ENCODE data around the gene MYL6. TPM values are rescaled to one million over a fixed set of nuclear protein-coding genes. Genes with fewer than 3 reads are reported as not detected.

The MYL6 gene
- total RNA-seq, 4 donors from 2014 or later: 773 to 1,142 (median 915) TPM

DNA sequence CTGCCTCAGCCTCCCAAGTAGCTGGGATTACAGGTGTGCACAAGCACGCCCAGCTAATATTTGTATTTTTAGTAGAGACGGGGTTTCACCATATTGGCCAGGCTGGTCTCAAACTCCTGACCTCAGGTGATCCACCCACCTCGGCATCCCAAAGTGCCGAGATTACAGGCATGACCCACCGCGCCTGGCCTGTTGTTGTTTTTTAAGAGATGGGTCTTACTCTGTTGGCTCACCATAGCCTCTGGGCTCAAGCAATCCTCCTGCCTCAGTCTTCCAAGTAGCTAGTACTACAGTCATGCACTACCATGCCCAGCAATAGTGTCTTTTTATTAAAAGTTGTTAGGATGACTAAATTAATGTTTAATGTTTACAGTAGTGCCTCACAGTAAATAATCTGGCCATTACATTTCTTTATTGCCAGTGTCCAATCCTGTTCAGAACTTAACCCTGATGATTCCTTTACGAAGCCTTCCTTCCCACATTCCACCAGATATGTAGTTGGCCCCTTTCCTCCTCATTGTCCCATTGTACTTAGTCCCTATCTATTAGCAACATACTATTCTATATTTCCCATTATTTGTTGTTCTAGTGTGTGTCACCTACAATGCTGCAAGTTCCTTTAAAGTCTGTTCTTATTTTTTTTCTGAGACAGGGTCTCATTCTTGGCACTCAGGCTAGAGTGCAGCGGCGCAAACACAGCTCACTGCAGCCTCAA is 39.9 kb downstream of the MYL6 start:
- no peaks in the 10 kb centered on the region for H3K27me3 ChIP-seq
- H3K9me3 ChIP-seq: no peaks in the 10 kb centered on the region
- no peak overlapping the region for H3K4me3 ChIP-seq
- TF ChIP-seq EP300 (IDR thresholded peaks at IDR 0.05): no peak
- TF ChIP-seq POLR2AphosphoS5 (IDR thresholded peaks at IDR 0.05): no peak
- TF ChIP-seq CTCF (IDR thresholded peaks at IDR 0.05): no peak
- no peak for TF ChIP-seq POLR2A (IDR thresholded peaks at IDR 0.05)
- peaks cover 3% of the 10 kb centered on the region for H3K4me1 ChIP-seq
- no peaks in the 10 kb centered on the region for H3K36me3 ChIP-seq
- 85% methylated on average over 9 of the region's 9 CpGs for WGBS
- H3K27ac ChIP-seq: no peak overlapping the region
- no peak for DNase-seq (ENCODE audit: low spot score in 2 of 2)

DNA sequence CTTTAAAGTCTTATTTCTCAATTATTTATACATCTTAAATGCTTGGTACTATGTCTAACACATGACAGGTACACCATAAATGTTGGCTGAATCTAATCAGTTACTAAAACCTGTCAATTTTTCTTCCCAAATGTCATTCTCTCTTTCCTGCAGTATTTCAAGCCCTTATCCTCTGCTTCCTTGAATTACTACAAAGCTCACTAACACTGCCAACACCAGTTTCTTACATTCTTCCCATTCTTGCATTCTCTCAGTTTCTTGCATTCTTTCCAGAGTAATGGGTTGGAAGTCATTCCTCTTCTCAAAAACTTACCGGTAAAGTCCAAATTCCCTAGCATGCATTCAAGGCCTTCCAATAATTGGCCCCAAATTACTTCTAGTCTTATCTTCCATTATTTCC is 40.7 kb downstream of the MYL6 start:
- Histone ChIP-seq H3K27me3 (no peaks in the 10 kb centered on the region), H3K36me3 (no peaks in the 10 kb centered on the region), H3K4me1 (peaks cover 3% of the 10 kb centered on the region), H3K9me3 (no peaks in the 10 kb centered on the region), H3K4me3 (no peak overlapping the region), H3K27ac (no peak overlapping the region)
- no peak for TF ChIP-seq POLR2A (IDR thresholded peaks at IDR 0.05)
- TF ChIP-seq CTCF (IDR thresholded peaks at IDR 0.05): no peak
- TF ChIP-seq POLR2AphosphoS5 (IDR thresholded peaks at IDR 0.05): no peak
- TF ChIP-seq EP300 (IDR thresholded peaks at IDR 0.05): no peak
- WGBS: 78% methylated on average over 1 of the region's 1 CpG
- no peak for DNase-seq (ENCODE audit: low spot score in 2 of 2)

- TF ChIP-seq CTCF (IDR thresholded peaks at IDR 0.05) (no peak), POLR2A (IDR thresholded peaks at IDR 0.05) (no peak)
- H3K36me3 ChIP-seq: peaks cover 27% of the 10 kb centered on the region
- no peak overlapping the region for H3K27ac ChIP-seq
- DNase-seq (ENCODE audit: low spot score in 2 of 2): no peak
- 38% methylated on average over 1 of the region's 1 CpG for WGBS
- no peak overlapping the region for H3K4me3 ChIP-seq
- no peaks in the 10 kb centered on the region for H3K9me3 ChIP-seq
- no peaks in the 10 kb centered on the region for H3K27me3 ChIP-seq
- peaks cover 3% of the 10 kb centered on the region for H3K4me1 ChIP-seq
Observed at GRCh38 chr12:56202366-56202765, 44.2 kb downstream of the MYL6 start.

GRCh38 chr12:56202838-56203237 is 44.7 kb downstream of the MYL6 start:
- 64% methylated on average over 2 of the region's 2 CpGs for WGBS
- DNase-seq (ENCODE audit: low spot score in 2 of 2): no peak
- Histone ChIP-seq H3K27ac (no peak overlapping the region), H3K27me3 (no peaks in the 10 kb centered on the region), H3K9me3 (no peaks in the 10 kb centered on the region), H3K36me3 (peaks cover 32% of the 10 kb centered on the region), H3K4me3 (no peak overlapping the region), H3K4me1 (peaks cover 3% of the 10 kb centered on the region)
- TF ChIP-seq CTCF (IDR thresholded peaks at IDR 0.05) (no peak), POLR2AphosphoS5 (IDR thresholded peaks at IDR 0.05) (no peak)

DNA sequence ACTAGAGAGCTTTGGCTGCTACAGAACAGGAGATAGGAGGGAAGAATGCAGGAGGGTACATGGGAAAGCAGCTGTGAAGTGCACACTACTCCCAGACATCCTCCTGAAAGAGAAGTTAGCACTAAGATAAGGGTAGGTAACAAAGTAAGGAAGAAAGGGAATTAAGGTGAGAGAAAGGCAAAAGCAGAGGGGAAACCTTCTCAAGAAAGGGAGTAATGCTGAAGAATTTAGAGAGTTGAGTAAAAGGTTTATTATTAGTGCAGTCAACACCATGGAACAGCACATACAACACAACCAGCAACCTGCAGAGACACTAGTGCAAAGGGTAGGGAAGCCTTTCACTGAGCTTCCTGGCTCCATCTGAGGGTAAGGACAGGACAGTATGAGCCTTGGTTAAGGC is 46.1 kb downstream of the MYL6 start:
- peaks cover 46% of the 10 kb centered on the region for H3K36me3 ChIP-seq
- peaks cover 3% of the 10 kb centered on the region for H3K4me1 ChIP-seq
- no peak for DNase-seq (ENCODE audit: low spot score in 2 of 2)
- H3K27me3 ChIP-seq: no peaks in the 10 kb centered on the region
- H3K4me3 ChIP-seq: no peak overlapping the region
- no peak overlapping the region for H3K27ac ChIP-seq
- H3K9me3 ChIP-seq: no peaks in the 10 kb centered on the region
- TF ChIP-seq POLR2A (IDR thresholded peaks at IDR 0.05) (no peak), CTCF (IDR thresholded peaks at IDR 0.05) (no peak), EP300 (IDR thresholded peaks at IDR 0.05) (no peak), POLR2AphosphoS5 (IDR thresholded peaks at IDR 0.05) (no peak)

Data from suprapubic skin (tissue), 4 donors.